ENCODE data around the gene APOL1.
"Not testable (repeated sequence)": the region's sequence is repeated elsewhere in the genome, so short reads cannot be mapped to it uniquely, and the experiment has no call there.

- not testable (repeated sequence) for TF ChIP-seq CTCF (IDR thresholded peaks at IDR 0.05); REST (IDR thresholded peaks at IDR 0.05; ENCODE audit: insufficient read depth in 1 of 2, low read depth in 2 of 2, low read length in 1 of 2); SIN3A (IDR thresholded peaks at IDR 0.05; ENCODE audit: borderline replicate concordance, insufficient read depth, low read depth, low read length); POLR2AphosphoS5 (IDR thresholded peaks at IDR 0.05; ENCODE audit: low read depth, low read length); TCF7L2 (IDR thresholded peaks at IDR 0.05; ENCODE audit: low read depth, low read length)
Measured at GRCh38 chr22:36261675-36262074, 8.7 kb downstream of the APOL1 start.

All from Panc1 (cell line).